ENCODE results near the gene ZNF462. TPM values are rescaled to one million over a fixed set of nuclear protein-coding genes. Genes with fewer than 3 reads are reported as not detected.

Gene ZNF462
- total and polyA plus RNA-seq, 2 of the 4 experiments (the other 2 are of a cell fraction) = 6.1 to 18.8 TPM

DNA sequence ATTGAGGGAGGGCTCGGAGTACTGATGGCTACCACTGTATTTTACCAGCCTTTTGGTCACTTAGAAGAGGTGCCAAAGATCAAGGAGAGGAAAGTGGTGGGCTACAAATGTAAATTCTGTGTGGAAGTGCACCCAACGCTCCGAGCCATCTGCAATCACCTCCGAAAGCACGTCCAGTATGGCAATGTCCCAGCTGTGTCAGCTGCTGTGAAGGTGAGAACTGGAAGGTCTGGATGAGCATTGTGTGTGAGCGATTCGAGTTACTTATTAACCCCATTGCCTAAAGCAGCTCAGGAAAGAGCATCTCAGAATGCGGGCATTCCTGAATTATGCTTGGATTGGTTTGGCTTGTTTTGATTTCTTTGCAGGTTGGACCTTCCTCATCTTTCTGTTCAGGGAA lies 67.5 kb downstream of the ZNF462 start:
- TF ChIP-seq RFX5 (IDR thresholded peaks at IDR 0.05; ENCODE audit: low read depth, low read length) (no peak), USF2 (IDR thresholded peaks at IDR 0.05; ENCODE audit: low read depth, low read length) (no peak), BHLHE40 (IDR thresholded peaks at IDR 0.05; ENCODE audit: low read depth, low read length) (no peak), POLR2A (IDR thresholded peaks at IDR 0.05; ENCODE audit: low read depth, low read length) (no peak), MAZ (IDR thresholded peaks at IDR 0.05; ENCODE audit: borderline replicate concordance, low read depth, low read length) (no peak)
- in situ Hi-C loops (cut with MboI; ENCODE audit: low sequenced_read_pairs) = no loop called here
- Histone ChIP-seq H4K5ac (ENCODE audit: low read depth, low read length) (no peak overlapping the region), H3K4me1 (ENCODE audit: control insufficient read depth, insufficient read depth, low read length) (peaks cover 4% of the 10 kb centered on the region; the same call in 1 of the 2 replicates), H3K27me3 (ENCODE audit: control insufficient read depth, insufficient read depth, low read length) (no peaks in the 10 kb centered on the region), H3K4me2 (ENCODE audit: low read depth, low read length) (no peak overlapping the region), H3K9me1 (ENCODE audit: insufficient read depth, low read length) (peaks cover 4% of the 10 kb centered on the region; the same call in 1 of the 2 replicates), H2AK9ac (replicated peaks; ENCODE audit: low read depth, low read length, poor library complexity) (no peak overlapping the region), H2AFZ (replicated peaks; ENCODE audit: low read length, poor library complexity) (no peak overlapping the region), H3K9me3 (ENCODE audit: control insufficient read depth, insufficient read depth, low read length) (no peaks in the 10 kb centered on the region), H3K23ac (ENCODE audit: low read depth, low read length) (no peak overlapping the region), H2BK15ac (ENCODE audit: low read depth, low read length) (no peak overlapping the region), H2BK120ac (ENCODE audit: low read depth, low read length) (no peak overlapping the region), H4K20me1 (ENCODE audit: insufficient read depth, low read length) (no peaks in the 10 kb centered on the region), H3K4me3 (ENCODE audit: insufficient read depth, low read depth, low read length) (no peak overlapping the region), H2AK5ac (ENCODE audit: low read depth, low read length) (no peak overlapping the region), H2BK20ac (ENCODE audit: low read depth, low read length) (no peak overlapping the region), H3K56ac (ENCODE audit: extremely low read depth, insufficient read depth, low read length) (no peak overlapping the region), H4K91ac (ENCODE audit: insufficient read depth, low read depth, low read length) (no peak overlapping the region), H3K27ac (ENCODE audit: insufficient read depth, low read length) (no peak overlapping the region), H3K79me1 (ENCODE audit: low read depth in 1 of 2, low read length in 2 of 2) (peaks cover 4 to 17% of the 10 kb centered on the region in 2 experiments; a peak in 2 of 4 replicates), H3K36me3 (ENCODE audit: control insufficient read depth, insufficient read depth, low read length) (peaks cover 47% of the 10 kb centered on the region), H4K8ac (ENCODE audit: low read depth in 2 of 2, low read length in 2 of 2) (no peak overlapping the region), H3K18ac (ENCODE audit: low read depth, low read length) (no peak overlapping the region), H2BK5ac (ENCODE audit: low read depth, low read length, poor library complexity, severe bottlenecking) (no peak overlapping the region), H3K14ac (replicated peaks; ENCODE audit: low read depth, low read length) (no peak overlapping the region), H3K4ac (ENCODE audit: low read depth, low read length) (no peak overlapping the region), H3K9ac (ENCODE audit: low read depth, low read length) (no peak overlapping the region)
- WGBS, 2 experiments (ENCODE audit: extremely low coverage in 2 of 2, insufficient read length in 1 of 2) = 96% methylated on average over 4 of the region's 8 CpGs; no CpG with 5 or more reads in 1 of the 2 experiments
- ChIA-PET CTCF (no interaction called here), POLR2A (ENCODE audit: unreplicated experiment) (no interaction called here)
- dilution Hi-C loops (cut with HindIII; ENCODE audit: low sequenced_read_pairs, unreplicated experiment) = no loop called here
- intact Hi-C loops (cut with micrococcal nuclease) = no loop called here
- ATAC-seq (ENCODE audit: low read depth) = no peak
- BruUV-seq (replicated peaks) = no TSS peak
- no peak for DNase-seq
